GM18870 (cell line): ENCODE results near the gene DCN.
"Not testable (repeated sequence)": the region's sequence is repeated elsewhere in the genome, so short reads cannot be mapped to it uniquely, and the experiment has no call there.

Experiments used
- ATAC-seq: cut with Tn5 transposase; IDR thresholded peaks from one replicate; pipeline ENCODE4 v1.9.1; 2021; ENCODE audit warnings: moderate library complexity; ENCODE audit not compliant: unreplicated experiment

The DCN gene, protein sequence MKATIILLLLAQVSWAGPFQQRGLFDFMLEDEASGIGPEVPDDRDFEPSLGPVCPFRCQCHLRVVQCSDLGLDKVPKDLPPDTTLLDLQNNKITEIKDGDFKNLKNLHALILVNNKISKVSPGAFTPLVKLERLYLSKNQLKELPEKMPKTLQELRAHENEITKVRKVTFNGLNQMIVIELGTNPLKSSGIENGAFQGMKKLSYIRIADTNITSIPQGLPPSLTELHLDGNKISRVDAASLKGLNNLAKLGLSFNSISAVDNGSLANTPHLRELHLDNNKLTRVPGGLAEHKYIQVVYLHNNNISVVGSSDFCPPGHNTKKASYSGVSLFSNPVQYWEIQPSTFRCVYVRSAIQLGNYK

GRCh38 chr12:91182636-91183455 lies at the start of gene DCN:
DCN (minus strand) TSS chr12:91182817; CDS start chr12:91178552, 4,265 bp downstream.
- no peak for ATAC-seq

DNA sequence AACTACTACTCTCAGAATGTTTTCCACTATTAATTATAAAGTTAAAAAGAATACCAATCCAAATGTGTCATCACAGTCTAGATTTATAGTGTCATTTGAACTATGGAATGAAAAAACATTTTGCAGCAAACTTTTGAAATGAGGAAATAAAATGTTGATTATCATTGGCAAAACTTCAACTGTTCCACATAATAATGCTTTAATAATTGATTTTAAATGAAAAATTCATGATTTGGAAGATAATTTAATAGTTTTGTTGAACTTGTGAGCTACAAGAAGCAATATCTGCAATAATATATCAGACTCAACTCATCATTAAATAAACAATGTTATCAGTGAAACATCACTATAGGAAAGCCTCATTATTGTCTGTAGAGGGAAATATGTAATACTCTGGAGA lies 48.2 kb upstream of the DCN start:
- no peak for ATAC-seq

DNA sequence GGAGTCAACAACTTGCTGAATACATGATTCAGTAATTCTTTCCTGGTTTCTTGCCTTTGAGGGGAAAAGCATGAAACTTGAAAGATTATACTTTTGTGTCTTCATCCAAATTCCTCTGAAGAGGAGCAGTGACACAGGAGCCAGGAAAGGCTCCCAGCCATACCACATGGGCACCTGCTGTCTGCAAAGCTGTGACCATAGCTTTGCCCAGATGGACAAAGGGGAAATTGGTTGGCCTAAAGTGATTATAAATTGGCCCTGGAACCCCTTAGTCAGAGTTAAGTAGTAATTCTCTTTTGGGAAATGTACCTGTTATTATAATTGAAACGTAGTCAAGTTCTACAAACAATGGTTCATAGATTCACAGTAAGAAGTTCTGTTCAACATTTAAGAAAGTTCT lies 44.3 kb upstream of the DCN start:
- no peak for ATAC-seq

GRCh38 chr12:91225316-91225715 lies 42.7 kb upstream of the DCN start:
- no peak for ATAC-seq

- ATAC-seq, result no peak
These were observed 41.8 kb upstream of the DCN start for GRCh38 chr12:91224401-91224800.

DNA sequence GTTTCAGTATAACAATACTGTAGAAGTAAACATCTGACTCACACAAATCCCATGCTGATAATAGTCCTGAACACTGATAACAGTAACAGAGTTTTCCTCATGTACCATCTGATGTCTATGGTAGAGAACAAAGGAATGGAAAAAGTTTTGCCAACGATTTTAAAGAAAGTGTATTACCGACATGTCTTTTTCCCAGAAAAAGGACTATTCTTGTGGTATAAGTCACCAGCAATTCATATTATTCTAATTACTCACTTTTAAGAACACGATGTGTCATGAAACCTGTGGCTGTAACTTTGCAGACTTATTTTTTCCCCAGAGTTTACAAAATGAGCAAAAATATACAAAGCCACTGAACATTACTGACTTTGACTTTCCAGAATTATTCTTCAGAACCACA lies 40.1 kb upstream of the DCN start:
- ATAC-seq, result no peak

- no peak for ATAC-seq
These were observed 37.3 kb upstream of the DCN start for GRCh38 chr12:91219919-91220318.

DNA sequence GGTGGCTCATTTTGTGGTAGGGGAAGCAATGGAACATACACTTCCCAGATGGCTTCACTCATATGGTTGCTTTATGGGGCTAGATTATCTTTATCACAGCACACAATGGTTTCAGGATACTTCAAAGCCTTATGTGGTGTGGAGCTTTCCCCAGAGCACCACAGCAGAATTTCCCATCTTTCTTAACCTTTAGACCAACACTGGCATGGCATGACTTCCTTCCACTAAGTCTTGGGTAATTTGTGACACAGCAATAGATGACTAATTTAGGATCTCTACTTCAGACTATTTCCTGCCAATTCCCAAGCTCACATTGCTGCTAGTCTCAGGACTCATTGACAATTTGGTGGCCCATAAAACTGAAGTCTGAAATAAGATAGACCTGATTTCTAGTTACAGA lies 36.9 kb upstream of the DCN start:
- ATAC-seq, result no peak

GRCh38 chr12:91216871-91217270 lies 34.3 kb upstream of the DCN start:
- no peak for ATAC-seq

DNA sequence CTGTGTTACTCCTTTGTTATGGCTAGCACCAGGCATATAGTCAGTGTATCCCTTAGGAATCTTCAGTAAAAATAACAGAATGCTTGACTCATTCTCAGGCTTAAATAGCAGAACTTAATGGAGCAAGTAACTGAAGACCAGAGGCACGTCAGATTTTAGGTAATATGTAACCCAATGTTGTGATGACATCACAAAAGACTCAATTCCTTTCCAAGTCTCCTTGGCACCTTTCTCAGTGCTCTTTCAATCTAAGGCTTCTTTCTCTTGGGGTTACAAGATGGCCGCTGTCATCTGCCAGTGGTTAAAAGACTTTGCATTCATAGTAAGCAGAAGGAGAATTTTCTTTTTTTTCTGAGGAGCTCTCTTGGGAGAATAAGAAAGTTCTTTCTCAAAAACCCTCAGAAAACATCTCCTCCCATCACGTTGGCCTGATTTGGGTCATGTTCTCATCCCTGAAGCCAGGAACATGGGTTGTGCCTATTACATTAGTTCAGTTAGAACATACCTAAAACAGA lies 33.4 kb upstream of the DCN start:
- ATAC-seq, result no peak

DNA sequence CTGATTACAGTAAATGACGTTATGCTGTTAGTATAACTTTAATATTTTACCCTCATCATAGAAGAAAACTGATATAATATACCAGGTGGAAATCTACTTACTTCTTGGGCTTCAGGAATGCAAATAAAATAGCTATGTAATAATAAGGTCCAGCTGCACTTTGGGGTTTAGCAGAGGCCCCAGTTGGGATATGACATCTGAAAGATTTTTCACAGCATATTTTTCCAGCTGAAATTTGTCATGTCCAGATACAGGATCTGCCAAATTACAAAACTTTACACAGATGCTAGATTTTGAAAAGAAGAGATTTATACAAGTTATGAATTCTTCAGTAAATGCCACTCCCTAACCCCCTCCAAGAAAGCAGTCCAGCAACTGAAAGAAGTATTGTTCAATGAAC lies 29.2 kb upstream of the DCN start:
- ATAC-seq, result no peak

DNA sequence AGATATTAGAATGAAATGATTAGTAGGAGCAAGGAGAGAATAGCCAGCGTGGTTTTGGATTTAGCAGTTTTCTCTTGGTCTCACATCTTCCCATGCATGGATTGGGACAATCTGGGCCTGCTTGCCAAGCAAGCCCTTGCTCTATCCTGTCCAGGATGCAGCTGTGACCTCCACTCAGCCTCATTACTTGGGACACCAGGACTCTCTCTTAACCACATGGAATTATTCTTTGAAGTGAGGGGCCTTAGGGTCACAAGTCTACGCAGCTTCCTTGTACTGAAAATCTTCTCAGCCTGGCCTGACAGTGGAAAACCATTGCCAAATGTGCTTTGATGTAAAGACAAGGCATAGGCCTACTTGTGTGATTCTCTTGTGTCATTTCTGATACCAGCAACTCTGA lies 28.0 kb upstream of the DCN start:
- no peak for ATAC-seq

DNA sequence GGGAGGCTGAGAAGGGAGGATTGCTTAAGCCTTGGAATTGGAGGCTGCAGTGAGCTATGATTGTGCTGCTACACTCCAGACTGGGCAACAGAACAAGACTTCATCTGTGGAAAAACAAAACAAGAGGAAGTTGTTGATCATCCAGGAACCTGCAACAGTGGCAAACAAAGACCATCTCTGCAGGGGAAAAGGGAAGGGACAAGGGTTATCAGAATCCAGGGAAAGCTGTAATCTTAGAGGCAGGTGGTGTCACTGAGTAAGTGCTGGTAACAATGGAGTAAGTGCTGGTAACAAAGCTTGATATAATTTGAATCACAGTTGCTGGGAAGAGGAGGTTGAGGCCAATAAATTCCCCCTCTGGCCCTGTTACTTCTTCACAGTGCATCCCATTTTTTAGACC lies 27.5 kb upstream of the DCN start:
- no peak for ATAC-seq

DNA sequence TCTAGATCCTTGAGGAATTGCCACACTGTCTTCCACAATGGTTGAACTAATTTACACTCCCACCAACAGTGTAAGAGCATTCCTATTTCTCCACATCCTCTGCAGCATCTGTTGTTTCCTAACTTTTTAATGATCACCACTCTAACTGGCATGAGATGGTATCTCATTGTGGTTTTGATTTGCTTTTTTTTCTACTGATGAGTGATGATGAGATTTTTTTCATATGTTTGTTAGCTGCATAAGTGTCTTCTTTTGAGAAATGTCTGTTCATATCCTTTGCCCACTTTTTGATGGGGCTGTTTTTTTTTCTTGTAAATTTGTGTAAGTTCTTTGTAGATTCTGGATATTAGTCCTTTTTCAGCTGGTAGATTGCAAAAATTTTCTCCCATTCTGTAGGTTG lies 24.7 kb upstream of the DCN start:
- not testable (repeated sequence) for ATAC-seq

GRCh38 chr12:91205811-91206210 lies 23.2 kb upstream of the DCN start:
- no peak for ATAC-seq

GRCh38 chr12:91204421-91204820 lies 21.8 kb upstream of the DCN start:
- ATAC-seq, result no peak

DNA sequence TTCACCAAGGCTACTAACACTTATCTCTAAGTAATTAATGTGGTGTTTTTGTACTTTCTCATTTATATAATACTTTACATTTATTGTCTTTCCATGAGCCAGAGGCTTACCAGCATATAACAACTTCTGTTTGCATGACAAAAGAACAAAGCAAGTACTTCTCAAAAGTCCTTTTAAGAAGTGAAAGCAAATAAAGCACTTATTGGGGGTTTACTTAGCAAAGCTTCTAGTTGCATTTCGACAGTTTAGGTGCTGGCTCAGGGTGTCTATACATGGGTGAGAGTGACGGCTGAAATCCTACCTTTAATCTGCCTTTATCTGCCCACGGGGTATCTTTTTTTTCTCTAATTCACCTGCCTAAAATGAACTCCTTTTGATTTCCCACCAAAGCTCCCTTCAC lies 21.0 kb upstream of the DCN start:
- no peak for ATAC-seq

GRCh38 chr12:91202390-91202789 lies 19.8 kb upstream of the DCN start:
- ATAC-seq, result no peak

GRCh38 chr12:91196436-91196835 lies 13.8 kb upstream of the DCN start:
- ATAC-seq, result no peak

DNA sequence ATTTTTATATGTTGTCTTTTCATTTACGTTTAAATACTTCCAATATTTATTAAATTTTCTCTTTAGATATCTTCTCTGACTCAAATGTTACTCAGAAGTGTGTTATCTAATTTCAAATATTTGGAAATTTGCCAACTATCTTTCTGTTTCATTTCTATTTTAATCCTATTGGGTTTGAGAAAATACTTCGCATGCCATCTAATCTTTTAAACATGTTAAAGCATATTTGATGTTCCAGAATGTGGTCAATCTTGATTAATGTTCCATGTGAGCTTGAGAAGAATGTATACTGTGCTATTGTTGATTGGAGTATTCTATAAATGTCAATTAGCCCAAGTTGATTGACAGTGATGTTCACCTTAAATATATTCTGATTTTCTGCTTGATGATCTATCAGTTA lies 11.9 kb upstream of the DCN start:
- no peak for ATAC-seq

- ATAC-seq, result no peak
These were observed 9.0 kb upstream of the DCN start for GRCh38 chr12:91191513-91192111.

GRCh38 chr12:91189516-91189915 lies 6.9 kb upstream of the DCN start:
- ATAC-seq, result no peak
